ENCODE measurements around the gene PSMA5. TPM values are rescaled to one million over a fixed set of nuclear protein-coding genes. Genes with fewer than 3 reads are reported as not detected.

Gene PSMA5
- total RNA-seq, 1 experiment from 2014 or later: 133 TPM

- DNase-seq: no peak
- H3K36me3 Mint-ChIP-seq (ENCODE audit: insufficient read depth in 1 of 3, low read depth in 3 of 3): peaks cover 48 to 92% (median 82%) of the 10 kb centered on the region in 3 experiments; a peak in 6 of 7 replicates
Measured at GRCh38 chr1:109412551-109412950, 13.7 kb downstream of the PSMA5 start.

More at GRCh38 chr1:109412551-109412950, 13.7 kb downstream of the PSMA5 start:
- Mint-ChIP-seq H3K27ac (no peak overlapping the region), H3K4me1 (no peaks in the 10 kb centered on the region), H3K27me3 (ENCODE audit: low read depth) (no peaks in the 10 kb centered on the region), H3K4me3 (no peak overlapping the region), H3K9me3 (no peaks in the 10 kb centered on the region; a peak in 1 of 5 replicates)
- H4K8ac ChIP-seq (replicated peaks; ENCODE audit: insufficient read length, low read depth, low read length): no peak overlapping the region
- no CpG with 5 or more reads among the region's 2 CpGs for WGBS (ENCODE audit: extremely low coverage, insufficient read length, low lambda C conversion rate)
- H4K20me1 ChIP-seq (ENCODE audit: control insufficient read depth, insufficient read depth, insufficient read length): no peaks in the 10 kb centered on the region
- H3K56ac ChIP-seq (ENCODE audit: insufficient read length, low read depth, low read length): no peak overlapping the region
- H3K9ac ChIP-seq (ENCODE audit: extremely low read depth, insufficient read length, low read length): no peak overlapping the region
- no peak overlapping the region for H2BK15ac ChIP-seq (ENCODE audit: low read depth, low read length)
- H4K91ac ChIP-seq (ENCODE audit: insufficient read length, low read depth, low read length): no peak overlapping the region
- H3K18ac ChIP-seq (ENCODE audit: insufficient read length, low read depth, low read length): no peak overlapping the region
- no peak for TF ChIP-seq CTCF (conservative IDR thresholded peaks at IDR 0.05)
- H3K9me3 ChIP-seq (ENCODE audit: control insufficient read depth, low read depth, low read length): no peaks in the 10 kb centered on the region
- H2BK120ac ChIP-seq (ENCODE audit: low read depth, low read length, poor library complexity, severe bottlenecking): no peak overlapping the region
- no peak overlapping the region for H3K4me2 ChIP-seq (ENCODE audit: insufficient read depth, insufficient read length, low read length)
- no peak overlapping the region for H3K23ac ChIP-seq (ENCODE audit: insufficient read length, low read depth, low read length)
- peaks cover 3% of the 10 kb centered on the region; the same call in 1 of the 2 replicates for H3K79me2 ChIP-seq (ENCODE audit: insufficient read depth, low read length)
- no peak overlapping the region for H2AFZ ChIP-seq (ENCODE audit: low read length)
- H3K14ac ChIP-seq (ENCODE audit: insufficient read depth, low read length): no peak overlapping the region
- H3T11ph ChIP-seq (ENCODE audit: low read length): no peak overlapping the region
- no peak overlapping the region for H2AK5ac ChIP-seq (ENCODE audit: insufficient read length, low read length)
- H3K79me1 ChIP-seq (ENCODE audit: insufficient read depth, low read depth, low read length, poor library complexity, severe bottlenecking): no peaks in the 10 kb centered on the region
- H3K4me1 ChIP-seq (ENCODE audit: insufficient read depth, low read length): no peaks in the 10 kb centered on the region
- no peaks in the 10 kb centered on the region for H3K27me3 ChIP-seq (ENCODE audit: insufficient read depth, low read length)
- H4K5ac ChIP-seq (ENCODE audit: insufficient read length, low read depth, low read length): no peak overlapping the region
- H3K4ac ChIP-seq (ENCODE audit: low read depth, low read length): no peak overlapping the region
- H3K23me2 ChIP-seq (ENCODE audit: insufficient read length, low read depth, low read length, poor library complexity, severe bottlenecking): no peaks in the 10 kb centered on the region
- H2BK5ac ChIP-seq (ENCODE audit: insufficient read length, low read length): no peak overlapping the region
- no peak overlapping the region for H2BK20ac ChIP-seq (ENCODE audit: low read depth, low read length, poor library complexity, severe bottlenecking)
- H3K27ac ChIP-seq (ENCODE audit: insufficient read length, low read depth, low read length): no peak overlapping the region
- no peak overlapping the region for H2BK12ac ChIP-seq (ENCODE audit: insufficient read length, low read depth, low read length)
